K562 (cell line): ENCODE results near the gene SEC14L1. TPM values are rescaled to one million over a fixed set of nuclear protein-coding genes. Genes with fewer than 3 reads are reported as not detected.
A peak's percentile ranks its signal among the peaks of the same experiment; 100 is the strongest.

Experiments
- ATAC-seq: fragments of 200-7000 bp; cut with Tn5 transposase; 3 replicates; pipeline ENCODE4 v1.9.1; 2020; ENCODE audit warnings: moderate library complexity
- BruUV-seq: library from RNA; stranded (reverse); fragments of 400-500 nt; replicated peaks from 2 replicates; lab custom pipeline; 2021; lab: Mats Ljungman, UMichigan
- CTCF ChIA-PET: fragments of 300-600 bp; formaldehyde crosslinking; extraction: SDS; loops from one replicate; lab custom pipeline; 2021; ENCODE audit warnings: low intra/inter-chr PET ratio; lab: Yijun Ruan, JAX
- POLR2A ChIA-PET: fragments of 300-600, 350-650 bp; sonication (Branson Sonifier 250); formaldehyde crosslinking; extraction: SDS; loops from one replicate; lab custom pipeline; 2021; ENCODE audit warnings: antibody characterized with exemption, inconsistent platforms; lab: Yijun Ruan, JAX
- DNase-seq, 4 experiments: peaks; one replicate each; pipeline versions ENCODE4 v3.0.0 to v3.0.0-alpha.2; 2011 to 2018; ENCODE audit warnings: low spot score in 3 of 4, mixed read lengths in 3 of 4; ENCODE audit errors: extremely low read depth in 1 of 4
- FAIRE-seq: peaks from 2 replicates; lab custom pipeline; 2011; peaks lifted over from hg19 to GRCh38; lab: Jason Lieb, UNC
- H2AFZ ChIP-seq: 2 replicates; pipeline ENCODE4 v1.6.0; 2011; ENCODE audit warnings: low read depth, low read length, control low read depth, inconsistent platforms
- H3K27ac ChIP-seq: fragments of 200-600 bp; 3 replicates; pipeline ENCODE4 v1.8.0; 2011; ENCODE audit warnings: low read depth, mild to moderate bottlenecking, control low read depth, inconsistent platforms, low read length, moderate library complexity, mixed read lengths; ENCODE audit errors: extremely low read depth
- H3K27me3 ChIP-seq, 2 experiments: fragments of 300-600 bp in 1 of 2; 2 replicates in 1 of 2; 3 replicates in 1 of 2; pipeline versions ENCODE4 v1.6.0 to v1.8.0; 2011; ENCODE audit warnings: inconsistent platforms in 2 of 2, low read length in 2 of 2, mild to moderate bottlenecking in 1 of 2, mixed read lengths in 1 of 2, moderate library complexity in 1 of 2; ENCODE audit not compliant: control insufficient read depth in 2 of 2, insufficient read depth in 2 of 2
- H3K36me3 ChIP-seq: fragments of 300-600 bp; 3 replicates; pipeline ENCODE4 v1.8.0; 2011; ENCODE audit warnings: mild to moderate bottlenecking, low read length, inconsistent platforms; ENCODE audit not compliant: control insufficient read depth, insufficient read depth
- H3K4me1 ChIP-seq, 2 experiments: fragments of 200-600 bp in 1 of 2; replicated peaks in 1 of 2; 2 replicates in 1 of 2; 3 replicates in 1 of 2; pipeline versions ENCODE4 v1.5.1 to v1.8.0; 2011; ENCODE audit warnings: inconsistent platforms in 2 of 2, low read length in 2 of 2, mild to moderate bottlenecking in 1 of 2, mixed read lengths in 1 of 2, moderate library complexity in 1 of 2; ENCODE audit not compliant: control insufficient read depth in 2 of 2, insufficient read depth in 2 of 2
- H3K4me2 ChIP-seq: 2 replicates; pipeline ENCODE4 v1.6.1; 2011; ENCODE audit warnings: low read length, control low read depth, inconsistent platforms, mixed read lengths; ENCODE audit not compliant: insufficient read depth
- H3K4me3 ChIP-seq: fragments of 200-600 bp; sonication (generic), shearing (Covaris generic); 2 replicates; pipeline ENCODE4 v1.5.1; 2016; ENCODE audit warnings: control low read depth, inconsistent platforms
- H3K79me2 ChIP-seq: fragments of 200-600 bp; 3 replicates; pipeline ENCODE4 v1.8.0; 2011; ENCODE audit warnings: low read length, inconsistent platforms; ENCODE audit not compliant: control insufficient read depth, insufficient read depth
- H3K9ac ChIP-seq, 2 experiments: 2 replicates each; pipeline versions ENCODE4 v1.6.0 to v1.6.1; 2011; ENCODE audit warnings: low read depth in 2 of 2, low read length in 2 of 2, control low read depth in 1 of 2, inconsistent platforms in 1 of 2, mild to moderate bottlenecking in 1 of 2, mixed read lengths in 1 of 2; ENCODE audit not compliant: insufficient read depth in 1 of 2
- H3K9me1 ChIP-seq: one replicate; pipeline ENCODE4 v1.6.0; 2011; ENCODE audit warnings: inconsistent platforms, mild to moderate bottlenecking, low read length, moderate library complexity; ENCODE audit not compliant: control insufficient read depth, insufficient read depth
- H3K9me3 ChIP-seq: replicated peaks from 2 replicates; pipeline ENCODE4 v1.5.1; 2011; ENCODE audit warnings: low read depth, low read length, inconsistent platforms; ENCODE audit not compliant: control insufficient read depth, insufficient read depth
- H4K20me1 ChIP-seq: replicated peaks from 2 replicates; pipeline ENCODE4 v1.6.1; 2011; ENCODE audit warnings: low read length, inconsistent platforms, mixed read lengths; ENCODE audit not compliant: control insufficient read depth, insufficient read depth
- GATAD2A ChIP-seq: fragments of 450-650 bp; IDR thresholded peaks from 2 replicates; pipeline ENCODE4 v1.6.1; 2017
- HNRNPK ChIP-seq: fragments of 200-400 bp; formaldehyde crosslinking; IDR thresholded peaks from one replicate; pipeline ENCODE4 v1.6.1; 2018; ENCODE audit warnings: mild to moderate bottlenecking, low read depth, low read length; ENCODE audit not compliant: poor library complexity, severe bottlenecking
- KAT7 ChIP-seq: sonication (generic); formaldehyde crosslinking; IDR thresholded peaks from 2 replicates; pipeline ENCODE4 v1.8.0; 2022; ENCODE audit warnings: missing genetic modification reagents, mild to moderate bottlenecking, borderline replicate concordance
- NCOA1 ChIP-seq: fragments of 450-650 bp; IDR thresholded peaks from 2 replicates; pipeline ENCODE4 v1.6.1; 2016; ENCODE audit warnings: low read depth
- NEUROD1 ChIP-seq: fragments of 150-350 bp; IDR thresholded peaks from 2 replicates; pipeline ENCODE4 v1.6.1; 2014; ENCODE audit warnings: borderline replicate concordance, low read length, low read depth; ENCODE audit not compliant: partially characterized antibody
- NR1H2 ChIP-seq: sonication (generic); formaldehyde crosslinking; IDR thresholded peaks from 2 replicates; pipeline ENCODE4 v1.4.0; 2020; ENCODE audit warnings: mild to moderate bottlenecking, missing genetic modification reagents
- ZBTB49 ChIP-seq: sonication (generic); formaldehyde crosslinking; IDR thresholded peaks from 2 replicates; pipeline ENCODE4 v1.8.0; 2022; ENCODE audit warnings: missing genetic modification reagents, mild to moderate bottlenecking, borderline replicate concordance
- ZNF23 ChIP-seq: fragments of 250-450 bp; sonication (Bioruptor Pico); IDR thresholded peaks from 2 replicates; pipeline ENCODE4 v1.4.0; 2020; ENCODE audit warnings: mild to moderate bottlenecking
- WGBS: fragments of 100-300 bp; shearing (Covaris generic); methylation state at CpG from one replicate; pipeline ENCODE4 v1.1.6; 2016; ENCODE audit warnings: low coverage, mixed read lengths; ENCODE audit not compliant: insufficient coverage; ENCODE audit errors: missing lambda C conversion rate; 5-methylcytosine and 5-hydroxymethylcytosine counted together
- in situ Hi-C: fragments of 300-500 bp; cut with MboI; formaldehyde crosslinking; loops from 4 replicates; pipeline ENCODE4 v1.15.0; 2018; ENCODE audit warnings: inconsistent platforms, mixed read lengths
- intact Hi-C: fragments of 100-400 bp; cut with micrococcal nuclease; formaldehyde crosslinking; loops from 2 replicates; pipeline ENCODE4 v1.14.2; 2022
- polyA plus RNA-seq, 8 experiments: library from polyadenylated mRNA; depleted of rRNA in 4 of 8; stranded (reverse) in 5 of 8; unstranded in 3 of 8; fragments of >200 nt; fragmentation: Nextera tagmentation in 2 of 8; fragmentation: Illumina TruSeq in 1 of 8; extraction: Ambion mirVana in 2 of 8; extraction: Trizol in 1 of 8; gene quantifications; 2 replicates each; pipeline versions ENCODE4 v1.2.1 to v1.2.3, GENCODE V29; 2011 to 2014; ENCODE audit warnings: inconsistent platforms in 1 of 8, missing spikeins in 1 of 8
- total RNA-seq, 7 experiments: library from RNA; depleted of rRNA in 6 of 7; stranded (reverse); fragments of >200 nt in 6 of 7; fragmentation: Illumina TruSeq in 2 of 7; extraction: Trizol in 2 of 7; gene quantifications; 2 replicates each; pipeline versions ENCODE4 v1.2.1 to v1.2.3, GENCODE V29; 2011 to 2021; ENCODE audit warnings: low replicate concordance in 1 of 7
- TF ChIP-seq, protein P1 (sequence below), 3 experiments: fragments of 200-800 bp in 1 of 3; fragments of 250-450 bp in 1 of 3; fragments of 450-650 bp in 1 of 3; sonication (Bioruptor Pico) in 1 of 3; sonication (Bioruptor generic) in 1 of 3; formaldehyde crosslinking in 1 of 3; IDR thresholded peaks; 2 replicates each; pipeline versions ENCODE4 v1.6.1 to v1.8.0; 2016 to 2022; ENCODE audit warnings: mild to moderate bottlenecking in 2 of 3, missing genetic modification characterization in 2 of 3, missing compliant biosample characterization in 1 of 3, moderate library complexity in 1 of 3
- TF ChIP-seq, protein P2 (sequence below): sonication (generic); formaldehyde crosslinking; IDR thresholded peaks from 2 replicates; pipeline ENCODE4 v1.8.0; 2022; ENCODE audit warnings: missing genetic modification reagents, mild to moderate bottlenecking, moderate library complexity, borderline replicate concordance

Gene SEC14L1
- total and polyA plus RNA-seq, 9 of the 15 experiments (the other 6 are each of a cell fraction or from before 2014, with no cell fraction given) = 3.1 to 39.7 (median 15.2) TPM

DNA sequence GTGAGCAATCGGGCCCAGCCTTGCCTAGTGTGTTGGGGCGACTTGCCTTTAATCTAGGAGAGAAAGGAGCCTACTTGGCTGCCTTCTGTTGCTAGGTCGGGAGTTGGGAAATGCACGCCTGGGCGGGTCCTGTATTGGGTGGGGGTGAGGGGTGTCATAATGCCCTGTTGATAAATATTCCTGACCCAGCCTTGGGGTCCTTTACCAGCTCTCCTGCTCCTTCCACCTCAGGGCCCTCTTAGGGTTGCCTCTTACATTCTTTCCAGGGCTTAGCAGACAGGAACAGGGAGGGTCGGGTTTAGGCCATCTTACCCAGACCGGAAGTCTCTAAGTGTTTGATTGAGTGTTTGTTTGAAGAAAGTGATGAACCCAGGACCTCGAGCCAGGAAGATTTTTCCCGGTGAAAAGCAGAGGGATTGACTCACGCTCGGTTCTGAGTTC is 112.9 kb downstream of the SEC14L1 start:
- 3% methylated on average over 11 of the region's 11 CpGs for WGBS
- Histone ChIP-seq H3K9me3 (no peaks in the 10 kb centered on the region), H3K4me2 (no peak overlapping the region), H3K79me2 (no peaks in the 10 kb centered on the region), H3K4me3 (no peak overlapping the region), H3K4me1 (peaks cover 0 to 16% of the 10 kb centered on the region in 2 experiments; a peak in 2 of 5 replicates), H3K27ac (no peak overlapping the region), H3K9me1 (no peaks in the 10 kb centered on the region), H2AFZ (no peak overlapping the region), H3K9ac (no peak overlapping the region), H3K36me3 (no peaks in the 10 kb centered on the region), H4K20me1 (no peaks in the 10 kb centered on the region), H3K27me3 (peaks cover 38 to 70% of the 10 kb centered on the region in 2 experiments)
- ChIA-PET POLR2A (no interaction called here), CTCF (no interaction called here)
- peak; percentile 35 for FAIRE-seq
- in situ Hi-C loops (loop anchor here (10.0 kb wide), 1 partner anchor 249 kb away; no protein-coding TSS in a partner anchor), intact Hi-C loops (no loop called here)
- DNase-seq = no peak
- no peak for ATAC-seq
- BruUV-seq = no TSS peak
- TF ChIP-seq NCOA1 (no peak), GATAD2A (no peak), KAT7 (CRISPR knock-in tag) (no peak), NEUROD1 (no peak), ZNF23 (no peak), NR1H2 (no peak), ZBTB49 (CRISPR knock-in tag) (no peak), HNRNPK (no peak)
- TF ChIP-seq, protein P1, sequence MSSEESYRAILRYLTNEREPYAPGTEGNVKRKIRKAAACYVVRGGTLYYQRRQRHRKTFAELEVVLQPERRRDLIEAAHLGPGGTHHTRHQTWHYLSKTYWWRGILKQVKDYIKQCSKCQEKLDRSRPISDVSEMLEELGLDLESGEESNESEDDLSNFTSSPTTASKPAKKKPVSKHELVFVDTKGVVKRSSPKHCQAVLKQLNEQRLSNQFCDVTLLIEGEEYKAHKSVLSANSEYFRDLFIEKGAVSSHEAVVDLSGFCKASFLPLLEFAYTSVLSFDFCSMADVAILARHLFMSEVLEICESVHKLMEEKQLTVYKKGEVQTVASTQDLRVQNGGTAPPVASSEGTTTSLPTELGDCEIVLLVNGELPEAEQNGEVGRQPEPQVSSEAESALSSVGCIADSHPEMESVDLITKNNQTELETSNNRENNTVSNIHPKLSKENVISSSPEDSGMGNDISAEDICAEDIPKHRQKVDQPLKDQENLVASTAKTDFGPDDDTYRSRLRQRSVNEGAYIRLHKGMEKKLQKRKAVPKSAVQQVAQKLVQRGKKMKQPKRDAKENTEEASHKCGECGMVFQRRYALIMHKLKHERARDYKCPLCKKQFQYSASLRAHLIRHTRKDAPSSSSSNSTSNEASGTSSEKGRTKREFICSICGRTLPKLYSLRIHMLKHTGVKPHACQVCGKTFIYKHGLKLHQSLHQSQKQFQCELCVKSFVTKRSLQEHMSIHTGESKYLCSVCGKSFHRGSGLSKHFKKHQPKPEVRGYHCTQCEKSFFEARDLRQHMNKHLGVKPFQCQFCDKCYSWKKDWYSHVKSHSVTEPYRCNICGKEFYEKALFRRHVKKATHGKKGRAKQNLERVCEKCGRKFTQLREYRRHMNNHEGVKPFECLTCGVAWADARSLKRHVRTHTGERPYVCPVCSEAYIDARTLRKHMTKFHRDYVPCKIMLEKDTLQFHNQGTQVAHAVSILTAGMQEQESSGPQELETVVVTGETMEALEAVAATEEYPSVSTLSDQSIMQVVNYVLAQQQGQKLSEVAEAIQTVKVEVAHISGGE (CRISPR knock-in tag; IDR thresholded peaks at IDR 0.05) = no peak
- TF ChIP-seq, protein P2, sequence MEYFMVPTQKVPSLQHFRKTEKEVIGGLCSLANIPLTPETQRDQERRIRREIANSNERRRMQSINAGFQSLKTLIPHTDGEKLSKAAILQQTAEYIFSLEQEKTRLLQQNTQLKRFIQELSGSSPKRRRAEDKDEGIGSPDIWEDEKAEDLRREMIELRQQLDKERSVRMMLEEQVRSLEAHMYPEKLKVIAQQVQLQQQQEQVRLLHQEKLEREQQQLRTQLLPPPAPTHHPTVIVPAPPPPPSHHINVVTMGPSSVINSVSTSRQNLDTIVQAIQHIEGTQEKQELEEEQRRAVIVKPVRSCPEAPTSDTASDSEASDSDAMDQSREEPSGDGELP (CRISPR knock-in tag) = no peak
